H1 (cell line): Measurements from ENCODE around the gene RFX1. TPM values are rescaled to one million over a fixed set of nuclear protein-coding genes. Genes with fewer than 3 reads are reported as not detected.

Experiments used
- CTCF ChIA-PET: fragments of 300-600 bp; sonication (Branson Sonifier 250); formaldehyde crosslinking; loops from one replicate; lab custom pipeline; 2021; ENCODE audit not compliant: partially characterized antibody; lab: Charles Lee
- POLR2A ChIA-PET: fragments of 300-600 bp; sonication (Branson Sonifier 250); formaldehyde crosslinking; loops from one replicate; lab custom pipeline; 2021; ENCODE audit warnings: inconsistent platforms; ENCODE audit not compliant: partially characterized antibody; lab: Charles Lee
- DNase-seq, 2 experiments: peaks; one replicate each; pipeline versions ENCODE4 v3.0.0 to v3.0.0-alpha.2; 2010 to 2022; ENCODE audit warnings: low spot score in 2 of 2, low read depth in 1 of 2, mixed read lengths in 1 of 2
- FAIRE-seq: peaks from 2 replicates; lab custom pipeline; 2011; peaks lifted over from hg19 to GRCh38; lab: Jason Lieb, UNC
- H2AFZ ChIP-seq: 2 replicates; pipeline ENCODE4 v1.8.1; 2012; ENCODE audit warnings: low read length, inconsistent platforms
- H2AK5ac ChIP-seq: 2 replicates; pipeline ENCODE4 v1.6.1; 2013; ENCODE audit warnings: low read depth, low read length
- H2BK120ac ChIP-seq: replicated peaks from 2 replicates; pipeline ENCODE3; 2013; ENCODE audit warnings: low read depth, low read length, inconsistent platforms
- H2BK12ac ChIP-seq: 2 replicates; pipeline ENCODE4 v1.6.1; 2013; ENCODE audit warnings: low read depth, low read length
- H2BK15ac ChIP-seq: 2 replicates; pipeline ENCODE4 v1.6.1; 2013; ENCODE audit warnings: low read length
- H2BK20ac ChIP-seq: 2 replicates; pipeline ENCODE4 v1.6.1; 2013; ENCODE audit warnings: low read length
- H2BK5ac ChIP-seq: 2 replicates; pipeline ENCODE4 v1.6.1; 2013; ENCODE audit warnings: low read depth, low read length
- H3K14ac ChIP-seq: 2 replicates; pipeline ENCODE4 v1.6.1; 2013; ENCODE audit warnings: inconsistent platforms; ENCODE audit not compliant: insufficient read length
- H3K18ac ChIP-seq: 2 replicates; pipeline ENCODE4 v1.6.1; 2013; ENCODE audit warnings: low read length; ENCODE audit errors: extremely low read depth
- H3K23ac ChIP-seq: 2 replicates; pipeline ENCODE4 v1.6.1; 2013; ENCODE audit warnings: inconsistent platforms; ENCODE audit not compliant: insufficient read length
- H3K23me2 ChIP-seq: 2 replicates; pipeline ENCODE4 v1.6.1; 2013; ENCODE audit warnings: low read depth, low read length
- H3K27ac ChIP-seq: 2 replicates; pipeline ENCODE4 v1.6.1; 2011; ENCODE audit warnings: low read depth, low read length, inconsistent platforms
- H3K27me3 ChIP-seq, 4 experiments: replicated peaks in 1 of 4; 1 replicate in 1 of 4; 2 replicates in 3 of 4; pipeline versions ENCODE4 v1.6.1 to v1.8.1; 2011 to 2013; ENCODE audit warnings: low read length in 3 of 4, mild to moderate bottlenecking in 3 of 4, inconsistent platforms in 2 of 4, mixed read lengths in 2 of 4, moderate library complexity in 1 of 4; ENCODE audit not compliant: control insufficient read depth in 3 of 4, insufficient read depth in 3 of 4; ENCODE audit errors: extremely low read depth in 1 of 4
- H3K36me3 ChIP-seq, 4 experiments: 2 replicates each; pipeline versions ENCODE4 v1.6.1 to v1.8.1; 2011 to 2013; ENCODE audit warnings: mild to moderate bottlenecking in 4 of 4, low read length in 3 of 4, moderate library complexity in 2 of 4, control low read depth in 1 of 4, inconsistent platforms in 1 of 4; ENCODE audit not compliant: insufficient read depth in 4 of 4, control insufficient read depth in 2 of 4
- H3K4ac ChIP-seq: replicated peaks from 2 replicates; pipeline ENCODE3; 2013; ENCODE audit warnings: low read length, low read depth, mixed read lengths, inconsistent platforms; ENCODE audit not compliant: insufficient read length
- H3K4me1 ChIP-seq, 4 experiments: replicated peaks in 1 of 4; 1 replicate in 1 of 4; 2 replicates in 3 of 4; pipeline versions ENCODE4 v1.6.1 to v1.8.1; 2011 to 2013; ENCODE audit warnings: low read length in 3 of 4, inconsistent platforms in 2 of 4, mixed read lengths in 1 of 4; ENCODE audit not compliant: insufficient read depth in 4 of 4, control insufficient read depth in 3 of 4
- H3K4me2 ChIP-seq, 2 experiments: 2 replicates each; pipeline versions ENCODE4 v1.6.1 to v1.8.1; 2011 to 2013; ENCODE audit warnings: low read depth in 2 of 2, low read length in 2 of 2, control low read depth in 1 of 2, inconsistent platforms in 1 of 2, mild to moderate bottlenecking in 1 of 2; ENCODE audit not compliant: insufficient read depth in 1 of 2
- H3K4me3 ChIP-seq, 4 experiments: fragments of 200-600, 300-600 bp in 1 of 4; sonication (generic), shearing (Covaris generic), sonication (Bioruptor Twin) in 1 of 4; 2 replicates each; pipeline versions ENCODE4 v1.5.1 to v1.8.1; 2011 to 2016; ENCODE audit warnings: low read length in 4 of 4, low read depth in 3 of 4, control low read depth in 2 of 4, inconsistent platforms in 2 of 4, mild to moderate bottlenecking in 2 of 4, mixed read lengths in 1 of 4, moderate library complexity in 1 of 4; ENCODE audit not compliant: insufficient read depth in 2 of 4; ENCODE audit errors: extremely low read depth in 1 of 4
- H3K56ac ChIP-seq: replicated peaks from 2 replicates; pipeline ENCODE3; 2013; ENCODE audit warnings: low read depth, mild to moderate bottlenecking, mixed read lengths, low read length, inconsistent platforms; ENCODE audit not compliant: insufficient read length
- H3K79me1 ChIP-seq: 2 replicates; pipeline ENCODE4 v1.6.1; 2013; ENCODE audit warnings: low read depth, low read length, control low read depth
- H3K79me2 ChIP-seq, 2 experiments: 2 replicates each; pipeline versions ENCODE4 v1.6.1 to v1.8.1; 2012 to 2013; ENCODE audit warnings: low read length in 2 of 2, mild to moderate bottlenecking in 2 of 2, inconsistent platforms in 1 of 2; ENCODE audit not compliant: insufficient read depth in 2 of 2, control insufficient read depth in 1 of 2
- H3K9ac ChIP-seq, 4 experiments: replicated peaks in 1 of 4; 1 replicate in 1 of 4; 2 replicates in 3 of 4; pipeline versions ENCODE4 v1.6.1 to v1.8.1; 2011 to 2013; ENCODE audit warnings: low read depth in 3 of 4, low read length in 3 of 4, control low read depth in 2 of 4, mild to moderate bottlenecking in 2 of 4, moderate library complexity in 2 of 4, inconsistent platforms in 1 of 4; ENCODE audit errors: extremely low read depth in 1 of 4
- H3K9me3 ChIP-seq, 2 experiments: 2 replicates each; pipeline versions ENCODE4 v1.6.1 to v1.8.1; 2012 to 2013; ENCODE audit warnings: mild to moderate bottlenecking in 2 of 2, moderate library complexity in 2 of 2, control low read depth in 1 of 2, inconsistent platforms in 1 of 2, low read depth in 1 of 2, low read length in 1 of 2, mixed read lengths in 1 of 2; ENCODE audit not compliant: insufficient read depth in 2 of 2
- H4K20me1 ChIP-seq, 2 experiments: replicated peaks in 1 of 2; 2 replicates each; pipeline versions ENCODE3 to v1.8.1; 2011 to 2013; ENCODE audit warnings: inconsistent platforms in 2 of 2, low read length in 2 of 2, mild to moderate bottlenecking in 1 of 2; ENCODE audit not compliant: insufficient read depth in 2 of 2, control insufficient read depth in 1 of 2
- H4K5ac ChIP-seq: 2 replicates; pipeline ENCODE4 v1.6.1; 2013; ENCODE audit warnings: low read length, low read depth, mixed read lengths, inconsistent platforms; ENCODE audit not compliant: insufficient read length
- H4K8ac ChIP-seq: 2 replicates; pipeline ENCODE4 v1.8.0; 2013; ENCODE audit warnings: mild to moderate bottlenecking, moderate library complexity, low read length, inconsistent platforms; ENCODE audit not compliant: insufficient read depth; ENCODE audit errors: extremely low read depth
- H4K91ac ChIP-seq: replicated peaks from 2 replicates; pipeline ENCODE3; 2013; ENCODE audit warnings: low read length, mixed read lengths, inconsistent platforms; ENCODE audit not compliant: insufficient read length
- FOSL1 ChIP-seq: IDR thresholded peaks from 2 replicates; pipeline ENCODE4 v1.6.1; 2011; ENCODE audit warnings: mild to moderate bottlenecking, low read depth, low read length, moderate library complexity; ENCODE audit not compliant: insufficient read depth
- GTF2F1 ChIP-seq: IDR thresholded peaks from 2 replicates; pipeline ENCODE4 v1.6.1; 2012; ENCODE audit warnings: low read depth, low read length, improper control_type of control experiment, borderline replicate concordance
- HDAC2 ChIP-seq, 2 experiments: fragments of 300-600 bp in 1 of 2; sonication (generic) in 1 of 2; IDR thresholded peaks; 2 replicates each; pipeline ENCODE4 v1.6.1; 2011 to 2012; ENCODE audit warnings: low read depth in 2 of 2, low read length in 2 of 2, mild to moderate bottlenecking in 2 of 2, moderate library complexity in 2 of 2, borderline replicate concordance in 1 of 2, inconsistent platforms in 1 of 2
- RFX5 ChIP-seq: IDR thresholded peaks from 2 replicates; pipeline ENCODE4 v1.6.1; 2011; ENCODE audit warnings: low read depth, low read length, improper control_type of control experiment, borderline replicate concordance
- SAP30 ChIP-seq: fragments of 300-600 bp; sonication (generic); IDR thresholded peaks from 2 replicates; pipeline ENCODE4 v1.7.1; 2012; ENCODE audit warnings: low read length, moderate library complexity, mild to moderate bottlenecking, inconsistent platforms; ENCODE audit not compliant: insufficient read depth, insufficient replicate concordance
- TCF12 ChIP-seq: IDR thresholded peaks from 2 replicates; pipeline ENCODE4 v1.6.1; 2011; ENCODE audit warnings: low read depth, mild to moderate bottlenecking, low read length
- WGBS, 2 experiments: shearing (Covaris generic) in 1 of 2; methylation state at CpG; one replicate each; pipeline versions ENCODE4 v1.1.6 to v1.1.7; 2013 to 2015; ENCODE audit warnings: low lambda C conversion rate in 2 of 2, mixed read lengths in 2 of 2, inconsistent platforms in 1 of 2, low coverage in 1 of 2, missing lambda C conversion rate in 1 of 2; ENCODE audit not compliant: insufficient replicate concordance in 2 of 2, insufficient coverage in 1 of 2, insufficient read length in 1 of 2; ENCODE audit errors: extremely low coverage in 1 of 2, missing lambda C conversion rate in 1 of 2; 5-methylcytosine and 5-hydroxymethylcytosine counted together
- polyA plus RNA-seq, 7 experiments: library from polyadenylated mRNA; depleted of rRNA in 3 of 7; stranded (reverse) in 5 of 7; unstranded in 2 of 7; fragments of >200 nt in 5 of 7; fragments of 200-250 nt in 2 of 7; gene quantifications; 1 replicate in 5 of 7; 2 replicates in 1 of 7; 4 replicates in 1 of 7; pipeline versions ENCODE4 v1.2.1 to v1.2.3, GENCODE V29; 2011 to 2013; ENCODE audit warnings: missing spikeins in 2 of 7, mixed read lengths in 2 of 7
- total RNA-seq: library from RNA; stranded (reverse); fragmentation: NEBNext Ultra II Directional; extraction: Animal tissue kit (Norgen Biotek cat#: 25700); gene quantifications from 2 replicates; pipeline ENCODE4 v1.2.1, GENCODE V29; 2021

The RFX1 gene
- total and polyA plus RNA-seq, 2 of the 8 experiments (the other 6 are each of a cell fraction or from before 2014, with no cell fraction given), result 4.9 to 17.0 TPM

GRCh38 chr19:13997631-13997962 is 8.5 kb downstream of the RFX1 start:
- CTCF ChIA-PET, result interaction anchor here (1.9 kb wide), 1 partner anchor 18 kb away, joined by 5 read pairs; no protein-coding TSS in a partner anchor
- POLR2A ChIA-PET, result interaction anchor here (0.9 to 4.7 kb wide), 2 partner anchors 8 to 41 kb away, joined by 3 to 16 read pairs; partner anchors contain the start of gene RFX1

More at GRCh38 chr19:13997631-13997962, 8.5 kb downstream of the RFX1 start:
- no peak overlapping the region for H2AFZ ChIP-seq
- H3K36me3 ChIP-seq, result peaks cover 0 to 7% (median 0%) of the 10 kb centered on the region in 4 experiments; a peak in 3 of 8 replicates
- H2BK120ac ChIP-seq, result no peak overlapping the region
- H3K18ac ChIP-seq, result no peak overlapping the region
- H3K27me3 ChIP-seq, result no peaks in the 10 kb centered on the region
- H4K8ac ChIP-seq, result no peak overlapping the region
- H4K5ac ChIP-seq, result no peak overlapping the region
- TF ChIP-seq RFX5 (no peak), FOSL1 (no peak), SAP30 (no peak), GTF2F1 (no peak), TCF12 (no peak), HDAC2 (IDR thresholded peaks at IDR 0.05; ENCODE audit: borderline replicate concordance in 1 of 2, low read depth in 2 of 2, low read length in 2 of 2) (no peak)
- H2BK15ac ChIP-seq, result no peak overlapping the region
- H2AK5ac ChIP-seq, result no peak overlapping the region
- no peaks in the 10 kb centered on the region for H3K23me2 ChIP-seq
- H3K79me1 ChIP-seq, result peaks cover 8% of the 10 kb centered on the region
- no peak overlapping the region for H3K23ac ChIP-seq
- DNase-seq (no peak), FAIRE-seq (no peak)
- H4K20me1 ChIP-seq, result peaks cover 3% of the 10 kb centered on the region in 2 experiments
- H3K4ac ChIP-seq, result no peak overlapping the region
- H3K4me2 ChIP-seq, result no peak overlapping the region
- no peak overlapping the region for H2BK5ac ChIP-seq
- no peak overlapping the region; a peak in 1 of 7 replicates for H3K9ac ChIP-seq
- H2BK20ac ChIP-seq, result no peak overlapping the region
- no peak overlapping the region for H2BK12ac ChIP-seq
- H3K4me3 ChIP-seq, result no peak overlapping the region
- no peak overlapping the region for H3K56ac ChIP-seq
- no peak overlapping the region for H3K14ac ChIP-seq
- H4K91ac ChIP-seq, result no peak overlapping the region
- peaks cover 0 to 2% of the 10 kb centered on the region in 2 experiments; a peak in 1 of 4 replicates for H3K79me2 ChIP-seq
- H3K4me1 ChIP-seq, result no peaks in the 10 kb centered on the region; a peak in 1 of 7 replicates
- no peak overlapping the region for H3K27ac ChIP-seq
- H3K9me3 ChIP-seq, result peaks cover 6 to 12% of the 10 kb centered on the region in 2 experiments; a peak in 3 of 4 replicates
- 87% methylated on average over 3 of the region's 6 CpGs; no CpG with 5 or more reads in 1 of the 2 experiments for WGBS, 2 experiments
